Forelimb muscle (tissue), 1 donor: ENCODE measurements around the gene ELMO1. TPM values are rescaled to one million over a fixed set of nuclear protein-coding genes. Genes with fewer than 3 reads are reported as not detected.

Experiments
- DNase-seq: peaks from one replicate; pipeline ENCODE4 v3.0.0-alpha.2; 2013; ENCODE audit warnings: low read depth
- polyA plus RNA-seq: library from polyadenylated mRNA; unstranded; fragments of 120-200 nt; gene quantifications from one replicate; pipeline ENCODE4 v1.2.1, GENCODE V29; 2013; ENCODE audit not compliant: insufficient read length

The ELMO1 gene
- polyA plus RNA-seq, 1 donor, result 24.5 TPM

GRCh38 chr7:37311355-37311754, 137.3 kb downstream of the ELMO1 start:
- peak; percentile 55 for DNase-seq

GRCh38 chr7:37310327-37311080, 138.2 kb downstream of the ELMO1 start:
- DNase-seq, result no peak

GRCh38 chr7:37309493-37309892, 139.2 kb downstream of the ELMO1 start:
- no peak for DNase-seq

- no peak for DNase-seq
Measured at GRCh38 chr7:37304921-37305320, 143.7 kb downstream of the ELMO1 start.

GRCh38 chr7:37297546-37297945, 151.1 kb downstream of the ELMO1 start:
- no peak for DNase-seq

GRCh38 chr7:37295401-37295800, 153.3 kb downstream of the ELMO1 start:
- DNase-seq, result no peak

GRCh38 chr7:37290731-37291130, 157.9 kb downstream of the ELMO1 start:
- DNase-seq, result no peak

- DNase-seq, result no peak
Measured at GRCh38 chr7:37289781-37290180, 158.9 kb downstream of the ELMO1 start.

- DNase-seq, result no peak
Measured at GRCh38 chr7:37289367-37289766, 159.3 kb downstream of the ELMO1 start.

GRCh38 chr7:37287131-37287855, 161.4 kb downstream of the ELMO1 start:
- DNase-seq, result no peak

GRCh38 chr7:37286454-37286832, 162.2 kb downstream of the ELMO1 start:
- no peak for DNase-seq

GRCh38 chr7:37285706-37286453, 162.8 kb downstream of the ELMO1 start:
- DNase-seq, result no peak

GRCh38 chr7:37284805-37285231, 163.8 kb downstream of the ELMO1 start:
- DNase-seq, result no peak

- DNase-seq, result no peak
Measured at GRCh38 chr7:37284285-37284684, 164.4 kb downstream of the ELMO1 start.

- no peak for DNase-seq
Measured at GRCh38 chr7:37283716-37284115, 164.9 kb downstream of the ELMO1 start.

- no peak for DNase-seq
Measured at GRCh38 chr7:37282927-37283326, 165.7 kb downstream of the ELMO1 start.

GRCh38 chr7:37282093-37282444, 166.6 kb downstream of the ELMO1 start:
- no peak for DNase-seq

- DNase-seq, result no peak
Measured at GRCh38 chr7:37281368-37282092, 167.1 kb downstream of the ELMO1 start.

GRCh38 chr7:37277513-37277912, 171.2 kb downstream of the ELMO1 start:
- DNase-seq, result no peak

- no peak for DNase-seq
Measured at GRCh38 chr7:37275078-37275710, 173.5 kb downstream of the ELMO1 start.

GRCh38 chr7:37273891-37274290, 174.8 kb downstream of the ELMO1 start:
- no peak for DNase-seq
